ENCODE measurements around the gene ICA1. TPM values are rescaled to one million over a fixed set of nuclear protein-coding genes. Genes with fewer than 3 reads are reported as not detected.

ICA1 gene
- total RNA-seq, 1 donor from 2014 or later, result 28.4 TPM

- DNase-seq (ENCODE audit: low read depth in 2 of 2), result no peak
Observed at GRCh38 chr7:8133188-8133848, 128.6 kb downstream of the ICA1 start.

GRCh38 chr7:8131694-8132605, 130.0 kb downstream of the ICA1 start:
- DNase-seq (ENCODE audit: low read depth in 2 of 2), result no peak

DNA sequence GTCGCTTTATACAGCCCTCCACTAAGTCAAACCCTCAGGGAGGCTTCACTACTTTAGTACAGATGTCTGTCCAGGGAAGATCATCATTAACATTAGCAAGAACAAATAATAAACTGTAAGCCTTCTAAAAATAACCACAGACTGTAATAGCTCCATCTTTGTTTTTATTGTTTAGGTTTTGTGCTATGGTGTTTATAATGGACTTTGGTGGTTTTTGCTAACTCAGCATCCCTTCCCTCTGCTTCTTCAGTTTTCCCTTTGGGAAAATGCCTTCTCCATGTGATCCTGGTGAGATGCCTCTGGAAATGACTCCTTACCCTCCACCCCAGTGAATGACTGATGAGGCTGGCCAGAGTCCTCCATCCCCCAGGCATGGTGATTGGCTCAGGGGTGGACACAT, 131.3 kb downstream of the ICA1 start:
- DNase-seq (ENCODE audit: low read depth in 2 of 2), result no peak

- DNase-seq (ENCODE audit: low read depth in 2 of 2), result no peak
Observed at GRCh38 chr7:8129318-8129659, 132.7 kb downstream of the ICA1 start.

- no peak for DNase-seq (ENCODE audit: low read depth in 2 of 2)
Observed at GRCh38 chr7:8128449-8129317, 133.3 kb downstream of the ICA1 start.

DNA sequence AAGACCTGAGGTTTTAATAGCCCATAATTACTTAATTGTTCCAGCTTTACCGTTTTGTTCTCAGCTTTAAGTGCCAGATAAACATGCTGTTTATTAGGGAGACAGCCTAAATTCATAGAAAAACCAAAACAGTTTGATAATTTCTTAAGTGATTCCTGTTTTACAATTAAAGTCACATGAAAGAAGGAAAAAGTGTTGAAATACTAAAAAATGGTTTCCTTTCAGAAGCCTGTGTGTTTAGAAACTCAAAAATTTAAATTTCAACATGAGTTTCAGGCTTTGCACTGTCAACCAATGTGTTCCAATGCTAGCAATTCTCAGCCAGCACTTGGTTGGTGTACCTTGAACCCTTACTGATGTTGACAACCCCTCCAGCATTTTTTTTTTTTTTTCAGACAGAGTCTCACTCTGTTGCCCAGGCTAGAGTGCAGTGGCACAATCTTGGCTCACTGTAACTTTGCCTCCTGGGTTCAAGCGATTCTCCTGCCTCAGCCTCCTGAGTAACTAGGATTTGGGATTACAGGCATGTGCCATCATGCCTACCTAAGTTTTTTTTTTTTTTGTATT, 135.3 kb downstream of the ICA1 start:
- DNase-seq (ENCODE audit: low read depth in 2 of 2), result no peak

GRCh38 chr7:8125680-8126444, 136.1 kb downstream of the ICA1 start:
- no peak for DNase-seq (ENCODE audit: low read depth in 2 of 2)

DNA sequence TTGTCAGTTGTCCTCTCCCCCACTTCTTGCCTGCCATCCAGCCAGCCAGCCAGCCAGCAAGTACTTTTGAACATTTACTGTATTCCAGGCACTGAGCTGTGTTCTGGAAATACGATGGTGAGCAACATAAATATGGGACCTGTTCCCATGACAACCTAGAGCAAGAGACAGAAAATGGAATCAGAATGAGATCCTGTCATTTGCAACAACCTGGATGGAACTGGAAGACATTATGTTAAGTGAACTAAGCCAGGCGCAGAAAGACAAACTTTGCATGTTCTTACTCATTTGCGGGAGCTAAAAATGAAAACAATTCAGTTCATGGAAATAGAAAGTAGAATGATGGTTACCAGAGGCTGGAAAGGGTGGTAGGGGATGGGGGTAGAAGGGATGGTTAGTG, 140.7 kb downstream of the ICA1 start:
- no peak for DNase-seq (ENCODE audit: low read depth in 2 of 2)

DNA sequence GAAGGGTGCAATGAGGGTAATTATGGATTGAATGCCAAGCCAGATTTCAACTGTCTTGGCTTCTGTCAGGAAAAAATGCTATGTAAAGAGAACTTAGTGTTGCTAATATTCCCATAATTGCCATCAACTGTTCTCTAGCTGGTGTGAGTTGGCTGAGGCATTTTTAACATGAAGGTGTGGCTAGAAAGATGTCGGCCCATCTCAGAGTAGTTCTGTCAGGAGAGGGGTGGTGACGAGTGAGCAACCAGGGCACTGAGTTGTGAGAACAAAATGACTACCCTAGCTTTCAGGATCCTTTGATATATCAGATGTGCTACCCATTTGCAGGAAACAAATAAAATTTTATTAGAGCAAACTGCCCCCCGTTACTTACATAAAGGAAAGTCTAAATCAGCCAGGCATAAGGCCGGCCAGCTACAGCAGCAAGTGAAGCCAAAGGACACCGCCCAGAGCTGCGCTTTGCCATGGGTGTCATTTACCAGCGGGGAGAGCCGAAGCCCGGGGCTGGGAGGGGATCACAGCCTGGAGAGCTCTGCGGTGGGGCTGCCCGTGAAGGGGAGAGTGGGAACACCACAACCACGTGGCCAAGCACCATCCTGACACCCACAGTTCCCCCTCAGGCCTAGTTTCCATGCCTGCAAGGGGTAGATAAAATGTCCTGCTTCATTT, 141.4 kb downstream of the ICA1 start:
- DNase-seq (ENCODE audit: low read depth in 2 of 2), result no peak

DNA sequence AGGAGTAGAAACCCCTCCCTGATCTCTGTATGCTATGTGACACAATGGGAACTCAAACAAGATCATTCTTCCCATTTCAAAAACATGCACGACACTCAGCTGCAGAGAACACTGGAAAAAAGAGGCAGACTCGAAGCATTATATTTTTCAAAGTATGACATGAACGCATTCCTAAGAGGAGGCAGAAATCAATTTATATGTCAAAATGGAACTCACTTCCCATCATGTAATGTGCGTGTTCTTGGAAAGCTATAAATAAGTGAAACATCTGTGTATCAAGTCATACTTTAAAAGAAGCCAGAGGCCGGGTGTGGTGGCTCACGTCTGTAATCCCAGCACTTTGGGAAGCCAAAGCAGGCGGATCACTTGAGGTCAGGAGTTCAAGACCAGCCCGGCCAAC, 142.7 kb downstream of the ICA1 start:
- no peak for DNase-seq (ENCODE audit: low read depth in 2 of 2)

- DNase-seq (ENCODE audit: low read depth in 2 of 2), result no peak
Observed at GRCh38 chr7:8117195-8117594, 144.8 kb downstream of the ICA1 start.

DNA sequence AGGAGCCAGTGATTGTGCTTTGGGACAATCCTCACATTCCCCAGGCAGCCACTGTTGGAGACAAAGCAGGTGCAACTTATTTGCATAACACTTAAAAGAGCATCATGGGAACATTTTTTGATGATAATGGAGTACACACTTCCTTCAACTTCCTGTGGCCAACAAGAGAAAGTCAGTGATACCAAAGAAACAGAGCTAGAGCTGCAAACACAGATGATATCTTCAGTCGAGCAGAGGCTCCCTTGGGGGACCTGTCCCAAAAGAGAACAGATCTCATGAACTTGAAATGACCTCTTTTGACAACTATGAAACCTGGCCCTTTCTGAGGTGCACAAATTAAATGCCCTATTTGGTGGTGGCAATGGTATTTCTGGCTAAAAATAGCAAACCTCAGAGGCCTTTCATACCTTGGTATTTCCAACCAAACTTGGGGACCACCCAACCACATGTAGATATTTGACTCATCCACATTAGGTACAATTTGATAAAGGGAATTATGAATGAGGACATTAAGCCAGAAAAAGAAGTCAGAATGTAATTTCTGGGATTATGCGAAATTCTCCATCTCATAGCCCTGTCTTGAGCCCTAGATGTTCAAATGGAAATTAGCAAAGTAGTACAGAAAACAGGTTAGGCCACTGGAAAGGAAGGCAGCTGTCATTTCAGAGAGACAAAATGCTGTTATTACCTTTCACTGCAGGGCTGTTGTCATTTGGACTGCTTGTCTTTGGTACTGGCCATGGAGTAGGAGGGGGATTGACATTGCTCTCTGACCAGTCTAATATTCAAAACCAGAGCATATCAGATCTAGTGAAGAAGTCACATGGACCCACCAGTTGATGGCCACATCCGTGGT, 146.2 kb downstream of the ICA1 start:
- DNase-seq (ENCODE audit: low read depth in 2 of 2), result no peak

GRCh38 chr7:8114175-8114574, 147.8 kb downstream of the ICA1 start:
- no peak for DNase-seq (ENCODE audit: low read depth in 2 of 2)

GRCh38 chr7:8113184-8113583, 148.8 kb downstream of the ICA1 start:
- DNase-seq (ENCODE audit: low read depth in 2 of 2), result no peak

- DNase-seq (ENCODE audit: low read depth in 2 of 2), result no peak
Observed at GRCh38 chr7:8112685-8113084, 149.3 kb downstream of the ICA1 start.

- DNase-seq (ENCODE audit: low read depth in 2 of 2), result no peak
Observed at GRCh38 chr7:8111282-8111960, 150.5 kb downstream of the ICA1 start.

- DNase-seq (ENCODE audit: low read depth in 2 of 2), result peak in 1 of 2 donors; percentile 79
Observed at GRCh38 chr7:8109196-8110022, 152.6 kb downstream of the ICA1 start.
